ENCODE results near the gene CFAP46.

DNA sequence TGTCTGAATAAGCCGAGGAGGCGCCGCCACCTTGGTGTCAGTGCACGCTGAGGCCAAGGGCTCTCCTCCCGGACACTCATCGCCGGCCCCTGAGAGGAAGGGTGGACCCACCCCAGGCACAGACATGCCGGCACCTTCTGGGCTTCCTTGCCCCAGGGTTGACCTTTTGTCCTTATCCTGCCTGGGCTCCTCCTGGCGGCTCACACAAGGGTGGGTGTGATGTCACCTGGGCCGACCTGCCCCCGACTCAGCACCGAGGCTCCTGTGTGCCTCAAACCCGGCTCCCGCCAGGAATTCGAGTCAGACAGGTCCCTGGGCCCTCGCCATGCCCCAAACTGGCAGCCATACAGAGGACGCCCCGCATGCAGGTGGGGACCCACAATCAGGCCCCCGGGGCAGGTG, 17.7 kb upstream of the CFAP46 start:
- TF ChIP-seq, protein P1, sequence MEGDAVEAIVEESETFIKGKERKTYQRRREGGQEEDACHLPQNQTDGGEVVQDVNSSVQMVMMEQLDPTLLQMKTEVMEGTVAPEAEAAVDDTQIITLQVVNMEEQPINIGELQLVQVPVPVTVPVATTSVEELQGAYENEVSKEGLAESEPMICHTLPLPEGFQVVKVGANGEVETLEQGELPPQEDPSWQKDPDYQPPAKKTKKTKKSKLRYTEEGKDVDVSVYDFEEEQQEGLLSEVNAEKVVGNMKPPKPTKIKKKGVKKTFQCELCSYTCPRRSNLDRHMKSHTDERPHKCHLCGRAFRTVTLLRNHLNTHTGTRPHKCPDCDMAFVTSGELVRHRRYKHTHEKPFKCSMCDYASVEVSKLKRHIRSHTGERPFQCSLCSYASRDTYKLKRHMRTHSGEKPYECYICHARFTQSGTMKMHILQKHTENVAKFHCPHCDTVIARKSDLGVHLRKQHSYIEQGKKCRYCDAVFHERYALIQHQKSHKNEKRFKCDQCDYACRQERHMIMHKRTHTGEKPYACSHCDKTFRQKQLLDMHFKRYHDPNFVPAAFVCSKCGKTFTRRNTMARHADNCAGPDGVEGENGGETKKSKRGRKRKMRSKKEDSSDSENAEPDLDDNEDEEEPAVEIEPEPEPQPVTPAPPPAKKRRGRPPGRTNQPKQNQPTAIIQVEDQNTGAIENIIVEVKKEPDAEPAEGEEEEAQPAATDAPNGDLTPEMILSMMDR (IDR thresholded peaks at IDR 0.05), result no peak
- no peak for TF ChIP-seq POLR2A (IDR thresholded peaks at IDR 0.05)

Measured in adrenal gland (tissue), 5 donors.